ENCODE data around the gene CCDC92.

Gene CCDC92

GRCh38 chr12:123997033-123997822 is 24.6 kb upstream of the CCDC92 start:
- no peak for DNase-seq (ENCODE audit: low read depth)
- no peak for TF ChIP-seq CTCF (IDR thresholded peaks at IDR 0.05; ENCODE audit: insufficient read depth, low read depth, low read length, missing control alignments)
- no peak overlapping the region for H3K4me3 ChIP-seq (ENCODE audit: low read depth, low read length)

GRCh38 chr12:123996581-123996980 is 23.9 kb upstream of the CCDC92 start:
- DNase-seq (ENCODE audit: low read depth): no peak
- TF ChIP-seq CTCF (IDR thresholded peaks at IDR 0.05; ENCODE audit: insufficient read depth, low read depth, low read length, missing control alignments): no peak

GRCh38 chr12:123995023-123995748 is 22.6 kb upstream of the CCDC92 start:
- TF ChIP-seq CTCF (IDR thresholded peaks at IDR 0.05; ENCODE audit: insufficient read depth, low read depth, low read length, missing control alignments): no peak
- H3K4me3 ChIP-seq (ENCODE audit: low read depth, low read length): no peak overlapping the region
- DNase-seq (ENCODE audit: low read depth): no peak

More at GRCh38 chr12:123996581-123996980, 23.9 kb upstream of the CCDC92 start:
- no peak overlapping the region for H3K4me3 ChIP-seq (ENCODE audit: low read depth, low read length)

- no peak for TF ChIP-seq CTCF (IDR thresholded peaks at IDR 0.05; ENCODE audit: insufficient read depth, low read depth, low read length, missing control alignments)
- no peak overlapping the region for H3K4me3 ChIP-seq (ENCODE audit: low read depth, low read length)
- no peak for DNase-seq (ENCODE audit: low read depth)
Observed at GRCh38 chr12:123992118-123992825, 19.6 kb upstream of the CCDC92 start.

GRCh38 chr12:123991372-123991951 is 18.8 kb upstream of the CCDC92 start:
- no peak overlapping the region for H3K4me3 ChIP-seq (ENCODE audit: low read depth, low read length)
- no peak for DNase-seq (ENCODE audit: low read depth)

More at GRCh38 chr12:123991372-123991951, 18.8 kb upstream of the CCDC92 start:
- TF ChIP-seq CTCF (IDR thresholded peaks at IDR 0.05; ENCODE audit: insufficient read depth, low read depth, low read length, missing control alignments): no peak

Measured in GM12865 (cell line).